ENCODE results near the gene CNNM1.

Gene CNNM1

GRCh38 chr10:99358101-99358500 is 28.9 kb downstream of the CNNM1 start:
- TF ChIP-seq FOXP2 (optimal IDR thresholded peaks at IDR 0.05; ENCODE audit: borderline replicate concordance, extremely low read depth, extremely low read length, insufficient read depth) (no peak), SIN3A (IDR thresholded peaks at IDR 0.05; ENCODE audit: borderline replicate concordance, insufficient read depth, low read length) (no peak), POLR2AphosphoS5 (IDR thresholded peaks at IDR 0.05; ENCODE audit: low read depth, low read length) (no peak), TAF1 (IDR thresholded peaks at IDR 0.05; ENCODE audit: borderline replicate concordance, insufficient read depth, low read length) (no peak), REST (IDR thresholded peaks at IDR 0.05; ENCODE audit: insufficient read depth in 1 of 2, low read depth in 2 of 2, low read length in 2 of 2) (no peak)

- TF ChIP-seq FOXP2 (optimal IDR thresholded peaks at IDR 0.05; ENCODE audit: borderline replicate concordance, extremely low read depth, extremely low read length, insufficient read depth) (no peak), POLR2AphosphoS5 (IDR thresholded peaks at IDR 0.05; ENCODE audit: low read depth, low read length) (no peak), TAF1 (IDR thresholded peaks at IDR 0.05; ENCODE audit: borderline replicate concordance, insufficient read depth, low read length) (no peak), REST (IDR thresholded peaks at IDR 0.05; ENCODE audit: insufficient read depth in 1 of 2, low read depth in 2 of 2, low read length in 2 of 2) (no peak), SIN3A (IDR thresholded peaks at IDR 0.05; ENCODE audit: borderline replicate concordance, insufficient read depth, low read length) (no peak)
These were observed 31.8 kb downstream of the CNNM1 start for GRCh38 chr10:99360934-99361333.

GRCh38 chr10:99364125-99364524 is 35.0 kb downstream of the CNNM1 start:
- TF ChIP-seq FOXP2 (optimal IDR thresholded peaks at IDR 0.05; ENCODE audit: borderline replicate concordance, extremely low read depth, extremely low read length, insufficient read depth) (no peak), TAF1 (IDR thresholded peaks at IDR 0.05; ENCODE audit: borderline replicate concordance, insufficient read depth, low read length) (no peak), REST (IDR thresholded peaks at IDR 0.05; ENCODE audit: insufficient read depth in 1 of 2, low read depth in 2 of 2, low read length in 2 of 2) (no peak), POLR2AphosphoS5 (IDR thresholded peaks at IDR 0.05; ENCODE audit: low read depth, low read length) (no peak), SIN3A (IDR thresholded peaks at IDR 0.05; ENCODE audit: borderline replicate concordance, insufficient read depth, low read length) (no peak)

- no peak for TF ChIP-seq POLR2AphosphoS5 (IDR thresholded peaks at IDR 0.05; ENCODE audit: low read depth, low read length)
- TF ChIP-seq FOXP2 (optimal IDR thresholded peaks at IDR 0.05; ENCODE audit: borderline replicate concordance, extremely low read depth, extremely low read length, insufficient read depth) = no peak
- TF ChIP-seq SIN3A (IDR thresholded peaks at IDR 0.05; ENCODE audit: borderline replicate concordance, insufficient read depth, low read length) = no peak
- TF ChIP-seq TAF1 (IDR thresholded peaks at IDR 0.05; ENCODE audit: borderline replicate concordance, insufficient read depth, low read length) = no peak
- no peak for TF ChIP-seq REST (IDR thresholded peaks at IDR 0.05; ENCODE audit: insufficient read depth in 1 of 2, low read depth in 2 of 2, low read length in 2 of 2)
These were observed 36.2 kb downstream of the CNNM1 start for GRCh38 chr10:99365311-99365710.

- no peak for TF ChIP-seq TAF1 (IDR thresholded peaks at IDR 0.05; ENCODE audit: borderline replicate concordance, insufficient read depth, low read length)
- TF ChIP-seq REST (IDR thresholded peaks at IDR 0.05; ENCODE audit: insufficient read depth in 1 of 2, low read depth in 2 of 2, low read length in 2 of 2) = no peak
- no peak for TF ChIP-seq SIN3A (IDR thresholded peaks at IDR 0.05; ENCODE audit: borderline replicate concordance, insufficient read depth, low read length)
- no peak for TF ChIP-seq FOXP2 (optimal IDR thresholded peaks at IDR 0.05; ENCODE audit: borderline replicate concordance, extremely low read depth, extremely low read length, insufficient read depth)
- no peak for TF ChIP-seq POLR2AphosphoS5 (IDR thresholded peaks at IDR 0.05; ENCODE audit: low read depth, low read length)
These were observed 36.6 kb downstream of the CNNM1 start for GRCh38 chr10:99365736-99366135.

All from PFSK-1 (cell line).